ENCODE measurements around the gene TRIOBP. TPM values are rescaled to one million over a fixed set of nuclear protein-coding genes. Genes with fewer than 3 reads are reported as not detected.

TRIOBP gene
- total RNA-seq, 1 donor from 2014 or later, result 114 TPM

GRCh38 chr22:37824674-37825641, 128.1 kb downstream of the TRIOBP start:
- no peak for DNase-seq (ENCODE audit: low read depth)

Other genes starting within 250 kb of the TRIOBP start
- 1.1 and 2.6 TPM in 2 replicates for gene MFNG, start 210.7 kb upstream of the TRIOBP start, total RNA-seq
- gene CARD10, start 177.6 kb upstream of the TRIOBP start, total RNA-seq, result 39.9 and 46.0 TPM in 2 replicates
- 20.8 and 42.7 TPM in 2 replicates for gene CDC42EP1, start 136.6 kb upstream of the TRIOBP start, total RNA-seq
- not detected in 2 replicates for gene LGALS2, start 117.0 kb upstream of the TRIOBP start, total RNA-seq
- 45.5 and 57.9 TPM in 2 replicates for gene GGA1, start 88.2 kb upstream of the TRIOBP start, total RNA-seq
- gene SH3BP1, start 57.4 kb upstream of the TRIOBP start, total RNA-seq, result 5.0 and 8.1 TPM in 2 replicates
- gene PDXP, start 38.3 kb upstream of the TRIOBP start, total RNA-seq, result 6.1 and 10.6 TPM in 2 replicates
- gene LGALS1, start 21.4 kb upstream of the TRIOBP start, total RNA-seq, result 761 and 4,632 TPM in 2 replicates
- 18.1 and 19.6 TPM in 2 replicates for gene NOL12, start 10.7 kb upstream of the TRIOBP start, total RNA-seq
- 9.9 and 24.7 TPM in 2 replicates for gene GCAT, start 110.9 kb downstream of the TRIOBP start, total RNA-seq
- gene GALR3, start 126.3 kb downstream of the TRIOBP start, total RNA-seq, result 0.35 TPM in 1 of 2 replicates, not detected in the other
- gene ANKRD54, start 147.3 kb downstream of the TRIOBP start, total RNA-seq, result 32.8 and 45.7 TPM in 2 replicates
- 278 and 409 TPM in 2 replicates for gene EIF3L, start 152.4 kb downstream of the TRIOBP start, total RNA-seq
- gene MICALL1, start 209.2 kb downstream of the TRIOBP start, total RNA-seq, result 35.9 and 65.0 TPM in 2 replicates

Measured in renal cortical epithelial cell (primary cell).